Measurements from ENCODE around the gene SOWAHA. TPM values are rescaled to one million over a fixed set of nuclear protein-coding genes. Genes with fewer than 3 reads are reported as not detected.
"Not testable (repeated sequence)": the region's sequence is repeated elsewhere in the genome, so short reads cannot be mapped to it uniquely, and the experiment has no call there.

The SOWAHA gene
- total and polyA plus RNA-seq, 2 of the 8 experiments (the other 6 are each of a cell fraction or from before 2014, with no cell fraction given): 0.09 to 0.11 TPM

GRCh38 chr5:132806804-132807162, 6.3 kb upstream of the SOWAHA start:
- not testable (repeated sequence) for H2BK5ac ChIP-seq (ENCODE audit: low read depth, low read length); H4K91ac ChIP-seq (replicated peaks; ENCODE audit: insufficient read length, low read length); FAIRE-seq; H3K9ac ChIP-seq (replicated peaks in 1 of 4; ENCODE audit: extremely low read depth in 1 of 4, low read depth in 3 of 4, low read length in 3 of 4); H3K23me2 ChIP-seq (ENCODE audit: low read depth, low read length); H3K36me3 ChIP-seq (ENCODE audit: control insufficient read depth in 2 of 4, insufficient read depth in 4 of 4, low read length in 3 of 4); H3K79me2 ChIP-seq (ENCODE audit: control insufficient read depth in 1 of 2, insufficient read depth in 2 of 2, low read length in 2 of 2); H2BK12ac ChIP-seq (ENCODE audit: low read depth, low read length); H3K79me1 ChIP-seq (ENCODE audit: low read depth, low read length); H3K4me1 ChIP-seq (replicated peaks in 1 of 4; ENCODE audit: control insufficient read depth in 3 of 4, insufficient read depth in 4 of 4, low read length in 3 of 4); DNase-seq (ENCODE audit: low read depth in 1 of 2, low spot score in 2 of 2); H4K5ac ChIP-seq (ENCODE audit: insufficient read length, low read depth, low read length); H3K23ac ChIP-seq (ENCODE audit: insufficient read length); H3K56ac ChIP-seq (replicated peaks; ENCODE audit: insufficient read length, low read depth, low read length); H3K27ac ChIP-seq (ENCODE audit: low read depth, low read length); H3K18ac ChIP-seq (ENCODE audit: extremely low read depth, low read length); H3K14ac ChIP-seq (ENCODE audit: insufficient read length); H3K9me3 ChIP-seq (ENCODE audit: insufficient read depth in 2 of 2, low read depth in 1 of 2, low read length in 1 of 2); H4K8ac ChIP-seq (ENCODE audit: extremely low read depth, insufficient read depth, low read length); H2BK120ac ChIP-seq (replicated peaks; ENCODE audit: low read depth, low read length); H4K20me1 ChIP-seq (replicated peaks in 1 of 2; ENCODE audit: control insufficient read depth in 1 of 2, insufficient read depth in 2 of 2, low read length in 2 of 2); H3K27me3 ChIP-seq (replicated peaks in 1 of 4; ENCODE audit: control insufficient read depth in 3 of 4, extremely low read depth in 1 of 4, insufficient read depth in 3 of 4, low read length in 3 of 4); H3K4ac ChIP-seq (replicated peaks; ENCODE audit: insufficient read length, low read depth, low read length); H3K4me3 ChIP-seq (ENCODE audit: extremely low read depth in 1 of 4, insufficient read depth in 2 of 4, low read depth in 3 of 4, low read length in 4 of 4); H3K4me2 ChIP-seq (ENCODE audit: insufficient read depth in 1 of 2, low read depth in 2 of 2, low read length in 2 of 2); H2AK5ac ChIP-seq (ENCODE audit: low read depth, low read length)
- 0 out of 2 replicates have a peak overlapping the region, but pooled peaks have one; percentile 2 for H2BK20ac ChIP-seq (ENCODE audit: low read length)
- ChIA-PET POLR2A (ENCODE audit: partially characterized antibody) (interaction anchor here (1.1 to 2.7 kb wide), 3 partner anchors 16 to 69 kb away, joined by 3 to 9 read pairs (median 5); partner anchors contain the start of gene KIF3A), CTCF (ENCODE audit: partially characterized antibody) (interaction anchor here (0.6 to 6.9 kb wide), 30 partner anchors 8 to 474 kb away, joined by 3 to 82 read pairs (median 4); partner anchors contain the start of genes CCNI2, GDF9 and UQCRQ)
- H2AFZ ChIP-seq (ENCODE audit: low read length): peak overlapping the region; percentile 93
- WGBS, 2 experiments (ENCODE audit: extremely low coverage in 1 of 2, insufficient coverage in 1 of 2, insufficient read length in 1 of 2, insufficient replicate concordance in 2 of 2, low coverage in 1 of 2, low lambda C conversion rate in 2 of 2, missing lambda C conversion rate in 1 of 2): 85% methylated on average over 12 of the region's 12 CpGs; no CpG with 5 or more reads in 1 of the 2 experiments
- peak overlapping the region; percentile 8; the same call in 1 of the 2 replicates for H2BK15ac ChIP-seq (ENCODE audit: low read length)
